PC-3 (cell line): ENCODE measurements around the gene GATA6. TPM values are rescaled to one million over a fixed set of nuclear protein-coding genes. Genes with fewer than 3 reads are reported as not detected.

Experiments
- ATAC-seq: fragments of 200-7000 bp; cut with Tn5 transposase; 2 replicates; pipeline ENCODE4 v1.9.1; 2020; ENCODE audit warnings: mild to moderate bottlenecking, moderate library complexity
- BruUV-seq: library from RNA; stranded (reverse); fragments of 400-500 nt; replicated peaks from 2 replicates; lab custom pipeline; 2021; lab: Mats Ljungman, UMichigan
- CTCF ChIA-PET: fragments of 300-600 bp; sonication (Branson Sonifier 250); formaldehyde crosslinking; loops from one replicate; lab custom pipeline; 2022; ENCODE audit warnings: antibody characterized with exemption; lab: Charles Lee
- POLR2A ChIA-PET: fragments of 300-600 bp; sonication (Branson Sonifier 250); formaldehyde crosslinking; loops from one replicate; lab custom pipeline; 2022; ENCODE audit warnings: antibody characterized with exemption; ENCODE audit not compliant: unreplicated experiment; lab: Charles Lee
- DNase-seq: peaks from one replicate; pipeline ENCODE4 v3.0.0-alpha.2; 2015
- H2AFZ ChIP-seq: fragments of 300-600 bp; sonication (generic); 2 replicates; pipeline ENCODE4 v1.6.0; 2016; ENCODE audit warnings: antibody characterized with exemption, low read length
- H3F3A ChIP-seq: fragments of 300-600 bp; sonication (generic); one replicate; pipeline ENCODE4 v1.6.0; 2017; ENCODE audit warnings: antibody characterized with exemption, low read length, control low read depth, mild to moderate bottlenecking; ENCODE audit not compliant: unreplicated experiment
- H3K27ac ChIP-seq: fragments of 300-600 bp; sonication (generic); 2 replicates; pipeline ENCODE4 v1.5.1; 2016; ENCODE audit warnings: mild to moderate bottlenecking, low read length
- H3K27me3 ChIP-seq: fragments of 300-600 bp; sonication (generic); 2 replicates; pipeline ENCODE4 v1.6.1; 2016; ENCODE audit warnings: low read length, mixed read lengths
- H3K36me3 ChIP-seq: fragments of 300-600 bp; sonication (generic); 2 replicates; pipeline ENCODE4 v1.6.1; 2016; ENCODE audit warnings: low read depth, mixed run types, low read length, mixed read lengths
- H3K4me1 ChIP-seq: fragments of 300-600 bp; sonication (generic); 2 replicates; pipeline ENCODE4 v1.5.1; 2016; ENCODE audit warnings: low read length; ENCODE audit not compliant: insufficient read depth
- H3K4me2 ChIP-seq: fragments of 300-600 bp; sonication (generic); 2 replicates; pipeline ENCODE4 v1.6.0; 2016; ENCODE audit warnings: low read length
- H3K4me3 ChIP-seq: fragments of 300-600 bp; sonication (generic); 2 replicates; pipeline ENCODE4 v1.5.1; 2016; ENCODE audit warnings: mild to moderate bottlenecking, low read length, mixed read lengths
- H3K79me2 ChIP-seq: fragments of 300-600 bp; sonication (generic); 2 replicates; pipeline ENCODE4 v1.6.1; 2017; ENCODE audit warnings: low read length, mixed read lengths
- H3K9ac ChIP-seq: fragments of 300-600 bp; sonication (generic); 2 replicates; pipeline ENCODE4 v1.6.0; 2016; ENCODE audit warnings: mild to moderate bottlenecking, low read length
- H3K9me2 ChIP-seq: fragments of 300-600 bp; sonication (generic); replicated peaks from 2 replicates; pipeline ENCODE4 v1.6.1; 2016; ENCODE audit warnings: mixed run types, low read length, mixed read lengths
- H3K9me3 ChIP-seq: fragments of 300-600 bp; sonication (generic); 2 replicates; pipeline ENCODE4 v1.6.1; 2016; ENCODE audit warnings: low read length, mixed read lengths
- H4K20me1 ChIP-seq: fragments of 300-600 bp; sonication (generic); 2 replicates; pipeline ENCODE4 v1.6.1; 2016; ENCODE audit warnings: low read length, mixed read lengths
- EZH2 ChIP-seq: fragments of 300-600 bp; sonication (generic); IDR thresholded peaks from one replicate; pipeline ENCODE4 v1.6.1; 2017; ENCODE audit warnings: antibody characterized with exemption, mild to moderate bottlenecking, low read length; ENCODE audit not compliant: unreplicated experiment
- EZH2phosphoT487 ChIP-seq: fragments of 300-600 bp; sonication (generic); IDR thresholded peaks from 2 replicates; pipeline ENCODE4 v1.6.1; 2018; ENCODE audit warnings: mild to moderate bottlenecking, antibody characterized with exemption, low read length, borderline replicate concordance
- intact Hi-C: fragments of 100-400 bp; cut with micrococcal nuclease; formaldehyde crosslinking; loops from 2 replicates; pipeline ENCODE4 v1.9.0; 2023
- total RNA-seq: library from RNA; depleted of rRNA; stranded (reverse); fragments of >200 nt; gene quantifications from 2 replicates; pipeline ENCODE4 v1.2.3, GENCODE V29; 2014
- TF ChIP-seq, protein P1 (sequence below): fragments of 300-600 bp; sonication (generic); conservative IDR thresholded peaks from 2 replicates; pipeline ENCODE4 v1.5.1; 2017; ENCODE audit warnings: antibody characterized with exemption, low read depth, mild to moderate bottlenecking, low read length

GATA6 gene
- total RNA-seq, 1 experiment from 2014 or later: 19.4 TPM

DNA sequence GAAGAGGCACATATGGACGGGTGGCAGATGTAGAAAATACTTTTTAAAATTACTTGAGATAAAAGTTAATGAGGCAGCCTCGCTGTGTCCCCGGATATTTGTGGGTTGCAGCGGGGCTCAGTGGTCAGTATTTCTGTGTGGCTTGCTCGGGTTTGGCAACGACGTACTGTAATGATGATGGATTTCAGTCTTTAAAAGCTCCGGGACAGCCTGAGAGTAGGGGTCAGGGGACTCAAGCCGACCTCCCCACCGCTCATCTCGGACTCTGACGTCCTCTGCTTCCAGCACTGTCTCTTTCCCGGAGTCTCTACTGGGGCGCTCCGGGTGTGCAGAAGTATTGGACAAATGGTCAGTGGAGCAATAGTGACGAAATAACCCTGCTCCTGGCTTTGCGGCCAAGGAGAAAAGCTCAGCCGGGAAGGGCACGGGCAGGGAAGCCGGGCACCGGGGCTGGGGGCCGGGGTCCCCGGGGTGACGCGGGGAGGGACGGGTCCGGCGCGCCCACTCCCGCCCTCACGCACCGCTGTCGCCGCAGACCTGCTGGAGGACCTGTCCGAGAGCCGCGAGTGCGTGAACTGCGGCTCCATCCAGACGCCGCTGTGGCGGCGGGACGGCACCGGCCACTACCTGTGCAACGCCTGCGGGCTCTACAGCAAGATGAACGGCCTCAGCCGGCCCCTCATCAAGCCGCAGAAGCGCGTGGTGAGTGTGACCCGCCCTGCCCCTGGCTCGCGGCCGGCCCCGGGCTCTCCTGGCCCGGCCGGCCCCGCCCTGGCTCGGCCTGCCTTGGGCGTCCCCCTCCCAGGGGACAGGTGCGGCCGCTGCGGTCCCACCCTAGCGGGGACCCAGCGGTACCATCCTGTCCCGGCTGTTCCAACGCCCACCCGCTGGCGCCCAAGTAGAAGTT lies 7.3 kb downstream of the GATA6 start:
- Histone ChIP-seq H3K27me3 (no peaks in the 10 kb centered on the region), H3K4me2 (no peak overlapping the region), H3K9me2 (no peaks in the 10 kb centered on the region), H3K4me3 (no peak overlapping the region), H3K27ac (no peak overlapping the region), H4K20me1 (peaks cover 42% of the 10 kb centered on the region; the same call in 1 of the 2 replicates), H3K9ac (no peak overlapping the region), H3F3A (no peaks in the 10 kb centered on the region), H3K9me3 (no peaks in the 10 kb centered on the region), H3K4me1 (peaks cover 23% of the 10 kb centered on the region), H2AFZ (no peak overlapping the region), H3K36me3 (peaks cover 14% of the 10 kb centered on the region; the same call in 1 of the 2 replicates), H3K79me2 (peaks cover 60% of the 10 kb centered on the region)
- CTCF ChIA-PET: no interaction called here
- ATAC-seq: no peak
- BruUV-seq: no TSS peak
- intact Hi-C loops: no loop called here
- no peak for DNase-seq
- POLR2A ChIA-PET: no interaction called here
- TF ChIP-seq, protein P1, sequence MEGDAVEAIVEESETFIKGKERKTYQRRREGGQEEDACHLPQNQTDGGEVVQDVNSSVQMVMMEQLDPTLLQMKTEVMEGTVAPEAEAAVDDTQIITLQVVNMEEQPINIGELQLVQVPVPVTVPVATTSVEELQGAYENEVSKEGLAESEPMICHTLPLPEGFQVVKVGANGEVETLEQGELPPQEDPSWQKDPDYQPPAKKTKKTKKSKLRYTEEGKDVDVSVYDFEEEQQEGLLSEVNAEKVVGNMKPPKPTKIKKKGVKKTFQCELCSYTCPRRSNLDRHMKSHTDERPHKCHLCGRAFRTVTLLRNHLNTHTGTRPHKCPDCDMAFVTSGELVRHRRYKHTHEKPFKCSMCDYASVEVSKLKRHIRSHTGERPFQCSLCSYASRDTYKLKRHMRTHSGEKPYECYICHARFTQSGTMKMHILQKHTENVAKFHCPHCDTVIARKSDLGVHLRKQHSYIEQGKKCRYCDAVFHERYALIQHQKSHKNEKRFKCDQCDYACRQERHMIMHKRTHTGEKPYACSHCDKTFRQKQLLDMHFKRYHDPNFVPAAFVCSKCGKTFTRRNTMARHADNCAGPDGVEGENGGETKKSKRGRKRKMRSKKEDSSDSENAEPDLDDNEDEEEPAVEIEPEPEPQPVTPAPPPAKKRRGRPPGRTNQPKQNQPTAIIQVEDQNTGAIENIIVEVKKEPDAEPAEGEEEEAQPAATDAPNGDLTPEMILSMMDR: no peak
- TF ChIP-seq EZH2phosphoT487 (no peak), EZH2 (no peak)

DNA sequence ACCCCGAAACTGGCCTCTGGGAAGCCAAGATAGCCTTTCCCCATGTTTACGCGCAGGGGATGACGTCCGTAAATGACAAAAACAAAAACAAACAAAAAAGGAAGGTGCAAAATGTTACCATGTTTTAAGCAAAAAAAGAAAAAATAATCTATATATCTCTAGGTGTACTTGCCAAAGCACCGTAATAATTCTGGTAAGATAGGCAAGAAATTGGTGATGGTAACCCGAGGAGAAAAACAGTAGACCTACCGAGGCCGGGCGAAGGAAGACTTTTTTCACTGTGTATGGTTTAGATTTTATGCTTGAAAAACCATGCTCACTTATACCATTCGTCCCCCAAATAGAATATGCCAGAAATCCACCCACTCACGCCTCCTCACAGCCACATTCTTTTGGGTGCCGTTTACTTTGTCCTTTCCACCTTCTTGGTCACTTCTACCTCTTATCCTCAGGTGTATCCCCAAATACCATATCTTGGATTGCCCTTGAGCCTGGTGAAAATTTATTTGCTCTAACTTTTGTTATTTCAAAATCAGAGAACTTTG lies 8.0 kb downstream of the GATA6 start:
- Histone ChIP-seq H3K36me3 (peaks cover 20% of the 10 kb centered on the region; the same call in 1 of the 2 replicates), H3K4me2 (no peak overlapping the region), H3K27me3 (no peaks in the 10 kb centered on the region), H3K9me2 (no peaks in the 10 kb centered on the region), H3K4me1 (peaks cover 21% of the 10 kb centered on the region), H3K79me2 (peaks cover 56% of the 10 kb centered on the region), H3K9ac (no peak overlapping the region), H3K27ac (no peak overlapping the region), H2AFZ (no peak overlapping the region), H3K4me3 (no peak overlapping the region), H4K20me1 (peaks cover 38% of the 10 kb centered on the region; the same call in 1 of the 2 replicates), H3F3A (no peaks in the 10 kb centered on the region), H3K9me3 (no peaks in the 10 kb centered on the region)
- intact Hi-C loops: no loop called here
- BruUV-seq: no TSS peak
- TF ChIP-seq EZH2phosphoT487 (no peak), EZH2 (no peak)
- TF ChIP-seq, protein P1: no peak
- ChIA-PET POLR2A (no interaction called here), CTCF (no interaction called here)
- no peak for ATAC-seq
- DNase-seq: no peak
